H1 (cell line): ENCODE results near the gene GPR42. TPM values are rescaled to one million over a fixed set of nuclear protein-coding genes. Genes with fewer than 3 reads are reported as not detected.

Source experiments
- CTCF ChIA-PET: fragments of 300-600 bp; sonication (Branson Sonifier 250); formaldehyde crosslinking; loops from one replicate; lab custom pipeline; 2021; ENCODE audit not compliant: partially characterized antibody; lab: Charles Lee
- POLR2A ChIA-PET: fragments of 300-600 bp; sonication (Branson Sonifier 250); formaldehyde crosslinking; loops from one replicate; lab custom pipeline; 2021; ENCODE audit warnings: inconsistent platforms; ENCODE audit not compliant: partially characterized antibody; lab: Charles Lee
- DNase-seq, 2 experiments: peaks; one replicate each; pipeline versions ENCODE4 v3.0.0 to v3.0.0-alpha.2; 2010 to 2022; ENCODE audit warnings: low spot score in 2 of 2, low read depth in 1 of 2, mixed read lengths in 1 of 2
- FAIRE-seq: peaks from 2 replicates; lab custom pipeline; 2011; peaks lifted over from hg19 to GRCh38; lab: Jason Lieb, UNC
- H2AFZ ChIP-seq: 2 replicates; pipeline ENCODE4 v1.8.1; 2012; ENCODE audit warnings: low read length, inconsistent platforms
- H2AK5ac ChIP-seq: 2 replicates; pipeline ENCODE4 v1.6.1; 2013; ENCODE audit warnings: low read depth, low read length
- H2BK120ac ChIP-seq: replicated peaks from 2 replicates; pipeline ENCODE3; 2013; ENCODE audit warnings: low read depth, low read length, inconsistent platforms
- H2BK12ac ChIP-seq: 2 replicates; pipeline ENCODE4 v1.6.1; 2013; ENCODE audit warnings: low read depth, low read length
- H2BK15ac ChIP-seq: 2 replicates; pipeline ENCODE4 v1.6.1; 2013; ENCODE audit warnings: low read length
- H2BK20ac ChIP-seq: 2 replicates; pipeline ENCODE4 v1.6.1; 2013; ENCODE audit warnings: low read length
- H2BK5ac ChIP-seq: 2 replicates; pipeline ENCODE4 v1.6.1; 2013; ENCODE audit warnings: low read depth, low read length
- H3K14ac ChIP-seq: 2 replicates; pipeline ENCODE4 v1.6.1; 2013; ENCODE audit warnings: inconsistent platforms; ENCODE audit not compliant: insufficient read length
- H3K18ac ChIP-seq: 2 replicates; pipeline ENCODE4 v1.6.1; 2013; ENCODE audit warnings: low read length; ENCODE audit errors: extremely low read depth
- H3K23ac ChIP-seq: 2 replicates; pipeline ENCODE4 v1.6.1; 2013; ENCODE audit warnings: inconsistent platforms; ENCODE audit not compliant: insufficient read length
- H3K23me2 ChIP-seq: 2 replicates; pipeline ENCODE4 v1.6.1; 2013; ENCODE audit warnings: low read depth, low read length
- H3K27ac ChIP-seq: 2 replicates; pipeline ENCODE4 v1.6.1; 2011; ENCODE audit warnings: low read depth, low read length, inconsistent platforms
- H3K27me3 ChIP-seq, 4 experiments: replicated peaks in 1 of 4; 1 replicate in 1 of 4; 2 replicates in 3 of 4; pipeline versions ENCODE4 v1.6.1 to v1.8.1; 2011 to 2013; ENCODE audit warnings: low read length in 3 of 4, mild to moderate bottlenecking in 3 of 4, inconsistent platforms in 2 of 4, mixed read lengths in 2 of 4, moderate library complexity in 1 of 4; ENCODE audit not compliant: control insufficient read depth in 3 of 4, insufficient read depth in 3 of 4; ENCODE audit errors: extremely low read depth in 1 of 4
- H3K36me3 ChIP-seq, 4 experiments: 2 replicates each; pipeline versions ENCODE4 v1.6.1 to v1.8.1; 2011 to 2013; ENCODE audit warnings: mild to moderate bottlenecking in 4 of 4, low read length in 3 of 4, moderate library complexity in 2 of 4, control low read depth in 1 of 4, inconsistent platforms in 1 of 4; ENCODE audit not compliant: insufficient read depth in 4 of 4, control insufficient read depth in 2 of 4
- H3K4ac ChIP-seq: replicated peaks from 2 replicates; pipeline ENCODE3; 2013; ENCODE audit warnings: low read length, low read depth, mixed read lengths, inconsistent platforms; ENCODE audit not compliant: insufficient read length
- H3K4me1 ChIP-seq, 4 experiments: replicated peaks in 1 of 4; 1 replicate in 1 of 4; 2 replicates in 3 of 4; pipeline versions ENCODE4 v1.6.1 to v1.8.1; 2011 to 2013; ENCODE audit warnings: low read length in 3 of 4, inconsistent platforms in 2 of 4, mixed read lengths in 1 of 4; ENCODE audit not compliant: insufficient read depth in 4 of 4, control insufficient read depth in 3 of 4
- H3K4me2 ChIP-seq, 2 experiments: 2 replicates each; pipeline versions ENCODE4 v1.6.1 to v1.8.1; 2011 to 2013; ENCODE audit warnings: low read depth in 2 of 2, low read length in 2 of 2, control low read depth in 1 of 2, inconsistent platforms in 1 of 2, mild to moderate bottlenecking in 1 of 2; ENCODE audit not compliant: insufficient read depth in 1 of 2
- H3K4me3 ChIP-seq, 4 experiments: fragments of 200-600, 300-600 bp in 1 of 4; sonication (generic), shearing (Covaris generic), sonication (Bioruptor Twin) in 1 of 4; 2 replicates each; pipeline versions ENCODE4 v1.5.1 to v1.8.1; 2011 to 2016; ENCODE audit warnings: low read length in 4 of 4, low read depth in 3 of 4, control low read depth in 2 of 4, inconsistent platforms in 2 of 4, mild to moderate bottlenecking in 2 of 4, mixed read lengths in 1 of 4, moderate library complexity in 1 of 4; ENCODE audit not compliant: insufficient read depth in 2 of 4; ENCODE audit errors: extremely low read depth in 1 of 4
- H3K56ac ChIP-seq: replicated peaks from 2 replicates; pipeline ENCODE3; 2013; ENCODE audit warnings: low read depth, mild to moderate bottlenecking, mixed read lengths, low read length, inconsistent platforms; ENCODE audit not compliant: insufficient read length
- H3K79me1 ChIP-seq: 2 replicates; pipeline ENCODE4 v1.6.1; 2013; ENCODE audit warnings: low read depth, low read length, control low read depth
- H3K79me2 ChIP-seq, 2 experiments: 2 replicates each; pipeline versions ENCODE4 v1.6.1 to v1.8.1; 2012 to 2013; ENCODE audit warnings: low read length in 2 of 2, mild to moderate bottlenecking in 2 of 2, inconsistent platforms in 1 of 2; ENCODE audit not compliant: insufficient read depth in 2 of 2, control insufficient read depth in 1 of 2
- H3K9ac ChIP-seq, 4 experiments: replicated peaks in 1 of 4; 1 replicate in 1 of 4; 2 replicates in 3 of 4; pipeline versions ENCODE4 v1.6.1 to v1.8.1; 2011 to 2013; ENCODE audit warnings: low read depth in 3 of 4, low read length in 3 of 4, control low read depth in 2 of 4, mild to moderate bottlenecking in 2 of 4, moderate library complexity in 2 of 4, inconsistent platforms in 1 of 4; ENCODE audit errors: extremely low read depth in 1 of 4
- H3K9me3 ChIP-seq, 2 experiments: 2 replicates each; pipeline versions ENCODE4 v1.6.1 to v1.8.1; 2012 to 2013; ENCODE audit warnings: mild to moderate bottlenecking in 2 of 2, moderate library complexity in 2 of 2, control low read depth in 1 of 2, inconsistent platforms in 1 of 2, low read depth in 1 of 2, low read length in 1 of 2, mixed read lengths in 1 of 2; ENCODE audit not compliant: insufficient read depth in 2 of 2
- H4K20me1 ChIP-seq, 2 experiments: replicated peaks in 1 of 2; 2 replicates each; pipeline versions ENCODE3 to v1.8.1; 2011 to 2013; ENCODE audit warnings: inconsistent platforms in 2 of 2, low read length in 2 of 2, mild to moderate bottlenecking in 1 of 2; ENCODE audit not compliant: insufficient read depth in 2 of 2, control insufficient read depth in 1 of 2
- H4K5ac ChIP-seq: 2 replicates; pipeline ENCODE4 v1.6.1; 2013; ENCODE audit warnings: low read length, low read depth, mixed read lengths, inconsistent platforms; ENCODE audit not compliant: insufficient read length
- H4K8ac ChIP-seq: 2 replicates; pipeline ENCODE4 v1.8.0; 2013; ENCODE audit warnings: mild to moderate bottlenecking, moderate library complexity, low read length, inconsistent platforms; ENCODE audit not compliant: insufficient read depth; ENCODE audit errors: extremely low read depth
- H4K91ac ChIP-seq: replicated peaks from 2 replicates; pipeline ENCODE3; 2013; ENCODE audit warnings: low read length, mixed read lengths, inconsistent platforms; ENCODE audit not compliant: insufficient read length
- KDM4A ChIP-seq: IDR thresholded peaks from one replicate; pipeline ENCODE4 v1.7.1; 2012; ENCODE audit warnings: low read depth, mild to moderate bottlenecking, moderate library complexity, low read length, inconsistent platforms; ENCODE audit not compliant: severe bottlenecking
- KDM5A ChIP-seq: fragments of 200-600 bp; IDR thresholded peaks from 2 replicates; pipeline ENCODE4 v1.7.1; 2012; ENCODE audit warnings: mild to moderate bottlenecking, low read length, inconsistent platforms, mixed read lengths
- SAP30 ChIP-seq: fragments of 300-600 bp; sonication (generic); IDR thresholded peaks from 2 replicates; pipeline ENCODE4 v1.7.1; 2012; ENCODE audit warnings: low read length, moderate library complexity, mild to moderate bottlenecking, inconsistent platforms; ENCODE audit not compliant: insufficient read depth, insufficient replicate concordance
- SP1 ChIP-seq: IDR thresholded peaks from 2 replicates; pipeline ENCODE4 v1.6.1; 2011; ENCODE audit warnings: low read depth, low read length
- SP2 ChIP-seq: IDR thresholded peaks from 2 replicates; pipeline ENCODE4 v1.6.1; 2012; ENCODE audit warnings: mild to moderate bottlenecking, low read length, inconsistent platforms
- TAF1 ChIP-seq: IDR thresholded peaks from 2 replicates; pipeline ENCODE4 v1.6.1; 2011; ENCODE audit warnings: mild to moderate bottlenecking, low read depth, low read length
- TAF7 ChIP-seq: optimal IDR thresholded peaks from 2 replicates; pipeline ENCODE3; 2011; ENCODE audit warnings: low read depth, mild to moderate bottlenecking, inconsistent platforms, low read length, moderate library complexity, borderline replicate concordance
- ZNF274 ChIP-seq: IDR thresholded peaks from 2 replicates; pipeline ENCODE4 v1.7.0; 2012; ENCODE audit warnings: low read length, borderline replicate concordance; ENCODE audit errors: extremely low read depth
- WGBS, 2 experiments: shearing (Covaris generic) in 1 of 2; methylation state at CpG; one replicate each; pipeline versions ENCODE4 v1.1.6 to v1.1.7; 2013 to 2015; ENCODE audit warnings: low lambda C conversion rate in 2 of 2, mixed read lengths in 2 of 2, inconsistent platforms in 1 of 2, low coverage in 1 of 2, missing lambda C conversion rate in 1 of 2; ENCODE audit not compliant: insufficient replicate concordance in 2 of 2, insufficient coverage in 1 of 2, insufficient read length in 1 of 2; ENCODE audit errors: extremely low coverage in 1 of 2, missing lambda C conversion rate in 1 of 2; 5-methylcytosine and 5-hydroxymethylcytosine counted together
- polyA plus RNA-seq, 7 experiments: library from polyadenylated mRNA; depleted of rRNA in 3 of 7; stranded (reverse) in 5 of 7; unstranded in 2 of 7; fragments of >200 nt in 5 of 7; fragments of 200-250 nt in 2 of 7; gene quantifications; 1 replicate in 5 of 7; 2 replicates in 1 of 7; 4 replicates in 1 of 7; pipeline versions ENCODE4 v1.2.1 to v1.2.3, GENCODE V29; 2011 to 2013; ENCODE audit warnings: missing spikeins in 2 of 7, mixed read lengths in 2 of 7
- total RNA-seq: library from RNA; stranded (reverse); fragmentation: NEBNext Ultra II Directional; extraction: Animal tissue kit (Norgen Biotek cat#: 25700); gene quantifications from 2 replicates; pipeline ENCODE4 v1.2.1, GENCODE V29; 2021
- TF ChIP-seq, protein P1 (sequence below): IDR thresholded peaks from 2 replicates; pipeline ENCODE4 v1.6.1; 2011; ENCODE audit warnings: low read depth, mild to moderate bottlenecking, low read length; ENCODE audit not compliant: insufficient read depth
- TF ChIP-seq, protein P2 (sequence below): IDR thresholded peaks from 2 replicates; pipeline ENCODE4 v1.6.1; 2012; ENCODE audit warnings: low read length, inconsistent platforms

Gene GPR42
- total and polyA plus RNA-seq, 2 of the 8 experiments (the other 6 are each of a cell fraction or from before 2014, with no cell fraction given): not detected

DNA sequence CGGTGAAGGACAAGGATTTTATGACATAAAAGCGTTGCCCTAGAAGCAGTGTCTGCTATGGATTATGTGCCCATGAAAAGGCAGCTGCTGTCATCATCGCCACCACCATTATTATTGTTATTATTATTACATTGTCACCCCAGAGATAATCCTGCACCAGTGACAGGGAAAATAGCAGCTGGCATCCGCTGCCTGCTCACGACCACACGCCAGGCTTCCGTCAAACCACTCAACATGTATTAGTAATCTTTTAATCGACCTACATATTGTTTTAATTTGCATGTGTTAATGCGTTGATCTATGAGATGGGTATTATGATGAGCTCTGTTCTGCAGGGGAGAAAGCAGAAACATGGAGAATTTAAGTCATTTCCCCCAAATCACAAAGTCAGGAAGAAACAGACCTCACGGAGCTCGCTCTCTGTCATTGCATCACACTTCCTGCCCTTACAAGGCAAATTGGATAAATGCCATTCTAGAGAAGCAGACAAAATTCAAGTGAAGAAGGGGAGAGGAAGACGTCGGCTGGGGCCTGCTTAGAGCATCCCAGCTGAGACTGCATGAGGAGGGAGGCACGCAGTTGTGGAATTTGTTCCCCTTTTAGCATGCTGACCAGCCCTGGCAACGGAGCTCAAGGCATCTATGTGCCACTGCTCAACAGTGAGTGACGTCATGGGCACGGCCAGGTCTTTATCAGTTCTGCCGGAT is 12.8 kb upstream of the GPR42 start, which contains the start of gene FFAR3:
FFAR3 (plus strand) TSS at position 594 of the 707 bp plus-strand sequence. CDS start 431 bp downstream, outside the sequence.
- Histone ChIP-seq H3K56ac (no peak within 1 kb of the TSS), H4K91ac (no peak within 1 kb of the TSS), H3K4ac (no peak within 1 kb of the TSS), H3K36me3 (no peaks in the 10 kb centered on the region), H2BK15ac (no peak within 1 kb of the TSS), H3K23ac (no peak within 1 kb of the TSS), H2AK5ac (no peak within 1 kb of the TSS), H2BK5ac (no peak within 1 kb of the TSS), H4K8ac (no peak within 1 kb of the TSS), H2BK20ac (no peak within 1 kb of the TSS), H3K79me2 (no peaks in the 10 kb centered on the region), H3K27me3 (no peaks in the 10 kb centered on the region), H3K14ac (no peak within 1 kb of the TSS), H3K4me1 (no peaks in the 10 kb centered on the region), H3K79me1 (no peaks in the 10 kb centered on the region), H4K5ac (no peak within 1 kb of the TSS), H2BK120ac (no peak within 1 kb of the TSS), H4K20me1 (no peaks in the 10 kb centered on the region), H2AFZ (no peak within 1 kb of the TSS), H3K27ac (no peak within 1 kb of the TSS), H3K23me2 (no peaks in the 10 kb centered on the region), H2BK12ac (peak within 1 kb of the TSS; percentile 63; the same call in 1 of the 2 replicates), H3K4me3 (no peak within 1 kb of the TSS), H3K9ac (no peak within 1 kb of the TSS), H3K9me3 (no peaks in the 10 kb centered on the region), H3K4me2 (no peak within 1 kb of the TSS), H3K18ac (no peak within 1 kb of the TSS)
- POLR2A ChIA-PET: no interaction called here
- no peak for FAIRE-seq
- 86% methylated on average over 18 of the region's 18 CpGs; no CpG with 5 or more reads in 1 of the 2 experiments for WGBS, 2 experiments
- CTCF ChIA-PET: interaction anchor here (0.8 to 2.7 kb wide), 12 partner anchors 9 to 150 kb away, joined by 3 to 12 read pairs (median 4); partner anchors contain the start of gene CD22
- peak in 1 of 2 experiments; percentile 35 for DNase-seq
- TF ChIP-seq, protein P1, sequence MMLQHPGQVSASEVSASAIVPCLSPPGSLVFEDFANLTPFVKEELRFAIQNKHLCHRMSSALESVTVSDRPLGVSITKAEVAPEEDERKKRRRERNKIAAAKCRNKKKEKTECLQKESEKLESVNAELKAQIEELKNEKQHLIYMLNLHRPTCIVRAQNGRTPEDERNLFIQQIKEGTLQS: no peak
- no peak for TF ChIP-seq TAF1
- TF ChIP-seq ZNF274: no peak
- no peak for TF ChIP-seq SP2
- no peak for TF ChIP-seq KDM5A
- TF ChIP-seq SP1: no peak
- no peak for TF ChIP-seq TAF7
- TF ChIP-seq, protein P2, sequence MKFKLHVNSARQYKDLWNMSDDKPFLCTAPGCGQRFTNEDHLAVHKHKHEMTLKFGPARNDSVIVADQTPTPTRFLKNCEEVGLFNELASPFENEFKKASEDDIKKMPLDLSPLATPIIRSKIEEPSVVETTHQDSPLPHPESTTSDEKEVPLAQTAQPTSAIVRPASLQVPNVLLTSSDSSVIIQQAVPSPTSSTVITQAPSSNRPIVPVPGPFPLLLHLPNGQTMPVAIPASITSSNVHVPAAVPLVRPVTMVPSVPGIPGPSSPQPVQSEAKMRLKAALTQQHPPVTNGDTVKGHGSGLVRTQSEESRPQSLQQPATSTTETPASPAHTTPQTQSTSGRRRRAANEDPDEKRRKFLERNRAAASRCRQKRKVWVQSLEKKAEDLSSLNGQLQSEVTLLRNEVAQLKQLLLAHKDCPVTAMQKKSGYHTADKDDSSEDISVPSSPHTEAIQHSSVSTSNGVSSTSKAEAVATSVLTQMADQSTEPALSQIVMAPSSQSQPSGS: no peak
- TF ChIP-seq KDM4A: no peak
- no peak for TF ChIP-seq SAP30
